Measurements from ENCODE around the gene CYP2C18. TPM values are rescaled to one million over a fixed set of nuclear protein-coding genes. Genes with fewer than 3 reads are reported as not detected.
"Not testable (repeated sequence)": the region's sequence is repeated elsewhere in the genome, so short reads cannot be mapped to it uniquely, and the experiment has no call there.

Gene CYP2C18
- 0.05 to 0.41 TPM (median 0.28 TPM) in 3 replicates for polyA plus RNA-seq
- 0.51 TPM for polyA plus RNA-seq (2011; ENCODE audit: low read depth)
- 0.06 and 0.13 TPM in 2 replicates for polyA plus RNA-seq (2011; cell fraction: cytosol; rRNA removed)
- polyA plus RNA-seq (2011; cell fraction: nucleus; rRNA removed) = 0.56 and 0.66 TPM in 2 replicates
- 1.3 TPM in 1 of 2 replicates, not detected in the other for polyA plus RNA-seq (2012; ENCODE audit: low replicate concordance)
- polyA minus RNA-seq = 0.16 to 0.33 TPM in 2 of 3 replicates, not detected in the other
- polyA minus RNA-seq (2011; cell fraction: cytosol; rRNA and poly(A)+ RNA removed) = not detected
- polyA minus RNA-seq (2011; cell fraction: nucleus; rRNA and poly(A)+ RNA removed) = 0.32 TPM in 1 of 2 replicates, not detected in the other

DNA sequence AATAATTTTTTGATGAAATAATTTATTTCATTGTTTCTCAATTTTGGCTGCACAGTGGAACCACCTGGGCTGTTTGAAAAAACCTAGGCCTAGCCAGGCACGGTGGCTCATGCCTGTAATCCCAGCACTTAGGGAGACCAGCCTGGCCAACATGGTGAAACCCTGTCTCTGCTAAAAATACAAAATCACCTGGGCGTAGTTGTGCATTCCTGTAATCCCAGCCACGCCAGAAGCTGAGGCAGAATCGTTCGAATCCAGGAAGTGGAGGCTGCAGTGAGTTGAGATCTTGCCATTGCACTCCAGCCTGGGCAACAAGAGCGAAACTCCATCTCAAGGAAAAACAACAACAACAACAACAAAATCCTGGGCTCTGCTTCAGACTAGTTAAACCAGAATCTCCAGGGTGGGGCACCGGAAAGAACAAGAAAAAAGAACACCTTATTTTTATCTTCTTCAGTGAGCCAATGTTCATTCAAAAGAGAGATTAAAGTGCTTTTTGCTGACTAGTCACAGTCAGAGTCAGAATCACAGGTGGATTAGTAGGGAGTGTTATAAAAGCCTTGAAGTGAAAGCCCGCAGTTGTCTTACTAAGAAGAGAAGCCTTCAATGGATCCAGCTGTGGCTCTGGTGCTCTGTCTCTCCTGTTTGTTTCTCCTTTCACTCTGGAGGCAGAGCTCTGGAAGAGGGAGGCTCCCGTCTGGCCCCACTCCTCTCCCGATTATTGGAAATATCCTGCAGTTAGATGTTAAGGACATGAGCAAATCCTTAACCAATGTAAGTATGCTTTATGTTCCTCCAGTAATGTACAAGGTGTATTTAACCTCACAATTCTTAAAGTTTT, at the start of gene CYP2C18:
CYP2C18 (plus strand) TSS at position 516 of the 841 bp plus-strand sequence; CDS start at position 607, 91 bp downstream.
- H3K4me2 ChIP-seq (ENCODE audit: control insufficient read depth, extremely low read depth, insufficient read depth, low read depth, low read length) = peak within 1 kb of the TSS; percentile 17
- H3K79me2 ChIP-seq (ENCODE audit: control insufficient read depth, insufficient read depth, low read length) = no peaks in the 10 kb centered on the region
- H3K36me3 ChIP-seq (ENCODE audit: control insufficient read depth in 2 of 2, extremely low read depth in 1 of 2, insufficient read depth in 2 of 2, low read length in 2 of 2) = no peaks in the 10 kb centered on the region
- H4K20me1 ChIP-seq (ENCODE audit: control insufficient read depth, extremely low read depth, insufficient read depth, low read length) = no peaks in the 10 kb centered on the region
- H3K9me1 ChIP-seq (ENCODE audit: control insufficient read depth, extremely low read depth, insufficient read depth, low read length) = no peaks in the 10 kb centered on the region
- no peaks in the 10 kb centered on the region for H3K4me1 ChIP-seq (ENCODE audit: control insufficient read depth, extremely low read depth, insufficient read depth, low read length)
- no peak within 1 kb of the TSS for H3K9ac ChIP-seq (ENCODE audit: control insufficient read depth, extremely low read depth, insufficient read depth, low read length)
- dilution Hi-C loops (cut with MboI; ENCODE audit: extremely low pct_ligation_motif_present, low sequenced_read_pairs) = no loop called here
- no peak for FAIRE-seq
- peak within 1 kb of the TSS; percentile 63 for H2AFZ ChIP-seq (ENCODE audit: control insufficient read depth, low read length)
- DNase-seq (ENCODE audit: low read depth, low spot score) = no peak
- no peaks in the 10 kb centered on the region for H3K27me3 ChIP-seq (ENCODE audit: control insufficient read depth, extremely low read depth, insufficient read depth, low read length)
- no peak for TF ChIP-seq EZH2 (IDR thresholded peaks at IDR 0.05; ENCODE audit: low read length)
- TF ChIP-seq CTCF (optimal IDR thresholded peaks at IDR 0.05 in 1 of 3, IDR thresholded peaks at IDR 0.05 in 1 of 3, conservative IDR thresholded peaks at IDR 0.05 in 1 of 3; ENCODE audit: extremely low read depth in 1 of 3, insufficient read depth in 2 of 3, low read length in 3 of 3) = no peak
- H3K9me3 ChIP-seq (ENCODE audit: control insufficient read depth, low read depth, low read length) = no peaks in the 10 kb centered on the region
- no peak within 1 kb of the TSS for H3K4me3 ChIP-seq (ENCODE audit: control insufficient read depth in 2 of 3, extremely low read depth in 1 of 3, insufficient read depth in 2 of 3, low read depth in 1 of 3, low read length in 3 of 3)
- no peak within 1 kb of the TSS for H3K27ac ChIP-seq (ENCODE audit: control insufficient read depth, insufficient read depth, low read length)

GRCh38 chr10:94638097-94638496, 45.4 kb upstream of the CYP2C18 start:
- H3K9me1 ChIP-seq (ENCODE audit: control insufficient read depth, extremely low read depth, insufficient read depth, low read length); FAIRE-seq; H3K9ac ChIP-seq (ENCODE audit: control insufficient read depth, extremely low read depth, insufficient read depth, low read length); H3K4me1 ChIP-seq (ENCODE audit: control insufficient read depth, extremely low read depth, insufficient read depth, low read length); H3K4me2 ChIP-seq (ENCODE audit: control insufficient read depth, extremely low read depth, insufficient read depth, low read depth, low read length); H3K27me3 ChIP-seq (ENCODE audit: control insufficient read depth, extremely low read depth, insufficient read depth, low read length); H2AFZ ChIP-seq (ENCODE audit: control insufficient read depth, low read length); DNase-seq (ENCODE audit: low read depth, low spot score); H3K79me2 ChIP-seq (ENCODE audit: control insufficient read depth, insufficient read depth, low read length); H3K9me3 ChIP-seq (ENCODE audit: control insufficient read depth, low read depth, low read length); H3K27ac ChIP-seq (ENCODE audit: control insufficient read depth, insufficient read depth, low read length); H3K4me3 ChIP-seq (ENCODE audit: control insufficient read depth in 2 of 3, extremely low read depth in 1 of 3, insufficient read depth in 2 of 3, low read depth in 1 of 3, low read length in 3 of 3); H3K36me3 ChIP-seq (ENCODE audit: control insufficient read depth in 2 of 2, extremely low read depth in 1 of 2, insufficient read depth in 2 of 2, low read length in 2 of 2); H4K20me1 ChIP-seq (ENCODE audit: control insufficient read depth, extremely low read depth, insufficient read depth, low read length): not testable (repeated sequence)
- dilution Hi-C loops (cut with MboI; ENCODE audit: extremely low pct_ligation_motif_present, low sequenced_read_pairs) = loop anchor here (25.0 kb wide), 1 partner anchor 499 kb away; no protein-coding TSS in a partner anchor
